Inferior parietal cortex (tissue), 1 donor: ENCODE data around the gene OCIAD2.
"Not testable (repeated sequence)": the region's sequence is repeated elsewhere in the genome, so short reads cannot be mapped to it uniquely, and the experiment has no call there.

Experiments
- DNase-seq: peaks from one replicate; pipeline ENCODE4 v3.0.0-alpha.2; 2016; ENCODE audit errors: extremely low spot score

The OCIAD2 gene, protein sequence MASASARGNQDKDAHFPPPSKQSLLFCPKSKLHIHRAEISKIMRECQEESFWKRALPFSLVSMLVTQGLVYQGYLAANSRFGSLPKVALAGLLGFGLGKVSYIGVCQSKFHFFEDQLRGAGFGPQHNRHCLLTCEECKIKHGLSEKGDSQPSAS

GRCh38 chr4:48906206-48907173 lies at the start of gene OCIAD2:
OCIAD2 (minus strand) TSS chr4:48906774; CDS start chr4:48904549, 2,225 bp downstream.
- no peak for DNase-seq

DNA sequence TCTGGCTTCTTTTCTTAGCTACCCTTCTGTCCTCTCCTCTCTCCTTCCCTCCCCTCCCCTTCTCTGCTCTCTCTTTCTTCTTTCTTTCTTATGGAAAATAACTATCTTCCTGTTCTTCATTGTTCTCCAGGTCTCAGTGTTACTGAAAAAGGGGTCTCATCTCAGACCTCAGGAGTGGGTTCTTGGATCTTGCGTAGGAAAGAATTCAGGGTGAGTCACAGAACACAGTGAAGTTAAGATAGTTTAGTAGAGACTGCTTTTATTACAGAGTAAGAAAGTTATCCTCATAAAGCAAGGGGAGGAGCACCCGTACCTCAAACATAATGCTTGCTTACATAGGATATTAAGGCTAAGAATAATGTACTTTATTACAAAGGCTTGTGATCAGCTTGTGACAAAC lies 47.7 kb upstream of the OCIAD2 start:
- DNase-seq = no peak

GRCh38 chr4:48949518-48950219 lies 43.1 kb upstream of the OCIAD2 start:
- no peak for DNase-seq

GRCh38 chr4:48949086-48949485 lies 42.5 kb upstream of the OCIAD2 start:
- DNase-seq = no peak

DNA sequence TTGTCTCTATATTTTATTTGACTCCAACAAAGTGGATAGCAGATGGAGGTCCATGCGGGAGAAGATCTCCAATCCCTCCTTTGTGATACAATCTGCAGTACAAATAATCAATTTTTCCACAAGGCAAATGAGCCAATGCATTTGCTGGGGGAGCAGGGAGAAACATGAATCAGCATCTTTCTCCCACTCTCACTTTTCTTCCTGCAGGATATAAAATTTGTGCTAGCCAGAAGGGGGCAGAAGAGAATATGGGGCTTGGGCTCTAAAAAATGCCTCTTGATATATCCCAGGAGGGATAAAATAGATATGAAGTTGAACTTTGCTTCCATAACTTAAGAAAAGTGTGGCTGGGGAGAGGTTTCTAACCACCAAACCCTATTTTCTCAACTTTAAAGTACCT lies 41.2 kb upstream of the OCIAD2 start:
- no peak for DNase-seq

- DNase-seq = no peak
Observed at GRCh38 chr4:48945981-48946380, 39.4 kb upstream of the OCIAD2 start.

- DNase-seq = no peak
Observed at GRCh38 chr4:48944756-48945241, 38.2 kb upstream of the OCIAD2 start.

GRCh38 chr4:48944252-48944651 lies 37.7 kb upstream of the OCIAD2 start:
- no peak for DNase-seq

DNA sequence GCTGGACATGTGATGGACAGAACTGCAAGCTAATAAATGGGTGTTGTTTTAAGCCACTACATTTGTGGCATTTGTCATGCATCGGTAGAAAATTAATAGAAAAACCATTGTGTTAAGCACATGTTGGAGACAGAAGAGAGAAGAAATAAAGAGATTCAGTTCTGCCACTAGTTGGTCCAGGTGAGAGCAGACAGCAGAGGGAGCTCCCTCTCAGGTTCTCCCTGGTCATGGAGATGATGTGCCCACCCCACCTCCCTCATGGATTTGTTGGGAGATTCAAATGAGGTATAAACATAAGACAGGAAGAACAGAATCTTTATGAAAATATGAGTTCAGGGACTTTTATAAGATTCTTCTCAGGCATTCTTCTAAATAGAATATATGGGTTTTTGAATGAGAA lies 36.8 kb upstream of the OCIAD2 start:
- DNase-seq = no peak

DNA sequence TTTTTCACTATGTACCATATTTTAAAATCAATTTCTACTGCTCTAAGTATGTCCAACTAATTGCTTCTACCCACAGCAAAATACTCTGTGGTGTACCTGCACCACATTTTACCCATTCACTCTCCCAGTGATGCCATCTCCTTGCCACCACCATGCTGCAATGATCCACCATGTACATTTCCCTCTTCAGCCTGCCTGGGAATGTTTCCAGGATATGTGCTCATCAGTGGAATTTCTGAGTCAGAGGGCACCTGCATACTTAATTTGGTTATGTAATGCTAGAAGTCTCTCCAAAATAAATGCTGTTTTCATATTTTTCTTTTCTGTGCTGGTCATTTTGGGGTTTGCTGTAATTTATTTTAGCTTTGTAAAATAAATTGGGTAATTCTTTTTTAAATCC lies 33.2 kb upstream of the OCIAD2 start:
- DNase-seq = no peak

DNA sequence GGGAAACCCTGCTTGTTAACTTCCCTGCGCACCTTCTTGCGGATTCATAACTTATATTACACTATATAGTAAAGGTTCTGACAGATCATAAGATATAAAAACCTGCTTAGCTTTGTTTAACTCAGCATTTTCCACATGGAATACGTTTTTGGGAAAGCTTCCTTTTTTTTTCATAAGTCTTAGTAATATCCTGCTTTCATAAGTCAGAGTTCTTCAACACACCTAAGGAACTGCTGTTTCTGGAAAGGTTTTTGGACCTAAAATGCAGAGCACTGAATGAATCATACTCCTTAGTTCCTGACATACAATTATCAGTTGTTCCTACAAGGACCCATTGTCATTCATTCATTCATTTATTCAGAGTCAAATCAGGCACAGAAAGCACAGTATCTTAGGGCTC lies 32.3 kb upstream of the OCIAD2 start:
- DNase-seq = no peak

DNA sequence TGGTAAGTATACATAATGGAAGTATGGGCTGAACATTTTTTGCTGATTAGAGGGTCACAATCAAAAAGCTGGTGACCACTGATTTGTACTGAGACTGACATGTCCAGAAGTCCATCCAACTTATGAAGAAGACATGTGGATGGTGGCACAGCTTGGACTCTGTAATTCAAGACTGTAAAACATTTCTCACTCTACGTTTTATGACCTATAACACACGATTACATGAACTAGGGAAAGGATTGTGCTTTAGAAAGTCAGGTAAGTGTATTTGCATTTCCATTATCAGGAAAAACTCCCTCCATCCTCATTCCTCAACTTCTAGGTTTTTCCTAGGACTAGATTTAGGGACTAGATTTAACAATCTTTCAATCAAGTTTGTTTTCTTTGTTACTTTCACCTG lies 30.5 kb upstream of the OCIAD2 start:
- DNase-seq = no peak

DNA sequence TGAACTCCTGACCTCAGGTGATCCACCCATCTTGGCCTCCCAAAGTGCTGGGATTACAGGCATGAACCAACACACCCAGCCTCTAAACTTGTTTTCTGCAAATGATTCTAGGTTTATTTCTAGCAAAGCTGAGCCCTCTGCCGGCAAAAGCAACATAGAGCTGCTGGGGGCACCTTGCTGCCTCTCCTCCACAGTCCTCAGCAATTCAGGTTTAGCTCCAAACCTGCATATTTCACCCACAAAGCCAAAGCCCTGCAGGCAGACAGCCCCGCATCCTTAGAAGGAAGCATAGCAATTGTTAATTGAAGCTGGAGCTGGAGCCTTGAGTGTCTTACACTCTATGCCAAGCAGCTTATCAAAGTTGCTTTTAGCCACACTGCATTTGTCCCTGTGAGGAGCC lies 24.9 kb upstream of the OCIAD2 start:
- no peak for DNase-seq

GRCh38 chr4:48930654-48931053 lies 24.1 kb upstream of the OCIAD2 start:
- DNase-seq = no peak

DNA sequence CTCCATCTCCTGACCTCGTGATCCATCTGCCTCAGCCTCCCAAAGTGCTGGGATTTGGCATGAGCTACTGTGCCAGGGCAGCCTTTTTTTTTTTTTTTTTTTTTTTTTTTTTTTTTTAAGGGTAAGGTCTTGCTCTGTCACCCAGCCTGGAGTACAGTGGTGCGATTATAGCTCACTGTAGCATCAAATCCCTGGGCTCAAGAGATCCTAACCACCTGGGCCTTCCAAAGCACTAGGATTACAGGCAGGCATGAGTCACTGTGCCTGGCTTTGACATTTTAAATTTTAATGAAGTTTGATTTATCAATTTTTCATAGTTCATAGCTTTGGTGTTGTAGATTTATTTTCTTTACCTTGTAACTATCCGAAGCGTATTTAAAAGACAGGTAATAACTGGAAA lies 17.8 kb upstream of the OCIAD2 start:
- no peak for DNase-seq

- DNase-seq = not testable (repeated sequence)
Observed at GRCh38 chr4:48923065-48923464, 16.5 kb upstream of the OCIAD2 start.

- no peak for DNase-seq
Observed at GRCh38 chr4:48914311-48914710, 7.7 kb upstream of the OCIAD2 start.

DNA sequence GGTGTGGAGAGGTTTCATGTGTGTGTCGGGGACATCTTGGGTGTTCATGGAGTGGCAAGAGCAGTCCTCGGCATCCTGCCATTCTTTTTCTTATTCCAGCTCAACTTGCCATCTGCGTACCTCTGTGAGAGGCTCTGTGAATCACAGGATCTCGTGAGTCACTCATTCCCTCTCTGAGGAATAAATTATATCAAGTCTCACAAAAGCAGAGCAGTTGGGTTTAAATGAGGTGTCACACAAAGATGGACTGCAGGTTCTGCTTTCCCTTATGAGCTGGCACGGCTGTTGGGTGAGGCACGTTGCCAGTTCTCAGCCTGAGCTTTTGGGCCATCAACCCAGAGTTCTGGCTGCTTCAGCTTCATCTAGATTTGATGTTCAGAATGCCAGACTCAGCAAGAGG lies 6.8 kb upstream of the OCIAD2 start:
- peak; percentile 68 for DNase-seq

GRCh38 chr4:48912349-48912748 lies 5.8 kb upstream of the OCIAD2 start:
- DNase-seq = no peak

- no peak for DNase-seq
Observed at GRCh38 chr4:48910511-48910910, 3.9 kb upstream of the OCIAD2 start.

- DNase-seq = no peak
Observed at GRCh38 chr4:48909697-48910096, 3.1 kb upstream of the OCIAD2 start.

DNA sequence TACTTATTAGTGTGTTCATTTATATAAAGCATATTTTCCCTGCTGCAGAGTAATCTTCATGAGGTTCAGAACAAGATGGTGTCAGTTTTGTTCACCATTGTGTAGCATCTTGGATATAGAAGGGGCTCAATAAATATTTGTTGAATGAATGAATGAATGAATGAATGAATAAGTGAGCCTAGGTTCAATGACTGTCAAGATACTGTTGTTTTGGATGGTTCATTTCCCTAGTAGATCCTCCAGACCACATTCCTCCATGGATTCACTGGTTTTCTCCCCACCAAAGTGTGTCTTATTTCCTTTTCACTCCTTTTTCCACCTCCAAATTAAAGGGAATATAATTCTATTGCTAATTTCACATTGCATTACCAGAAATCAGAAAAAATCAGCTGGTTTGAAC lies 2.1 kb upstream of the OCIAD2 start:
- DNase-seq = no peak
